ENCODE data around the gene WASF3.
"Not testable (repeated sequence)": the region's sequence is repeated elsewhere in the genome, so short reads cannot be mapped to it uniquely, and the experiment has no call there.

WASF3 gene

GRCh38 chr13:26623125-26623524 is 65.6 kb downstream of the WASF3 start:
- in situ Hi-C loops (cut with MboI; ENCODE audit: low sequenced_read_pairs), result no loop called here

DNA sequence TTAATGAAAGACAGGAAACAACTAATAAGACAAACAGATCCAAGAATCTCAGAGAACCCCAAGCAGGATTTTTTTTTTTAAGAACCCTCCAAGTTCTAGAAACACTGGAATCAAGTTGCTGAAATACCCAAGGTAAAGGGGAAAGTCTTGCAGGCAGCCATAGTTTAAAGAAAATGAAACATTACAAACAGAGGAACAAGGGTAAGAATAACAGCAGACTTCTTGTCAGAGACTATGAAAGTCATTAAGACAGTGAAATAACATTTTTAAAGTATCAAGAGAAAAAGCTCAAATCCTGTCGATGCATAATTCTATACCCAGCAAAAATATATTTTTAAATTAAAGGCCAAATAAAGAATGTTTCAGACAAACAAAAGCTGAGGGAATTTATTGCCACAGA is 67.1 kb downstream of the WASF3 start:
- in situ Hi-C loops (cut with MboI; ENCODE audit: low sequenced_read_pairs), result no loop called here

- in situ Hi-C loops (cut with MboI; ENCODE audit: low sequenced_read_pairs), result no loop called here
Measured at GRCh38 chr13:26626271-26626670, 68.8 kb downstream of the WASF3 start.

DNA sequence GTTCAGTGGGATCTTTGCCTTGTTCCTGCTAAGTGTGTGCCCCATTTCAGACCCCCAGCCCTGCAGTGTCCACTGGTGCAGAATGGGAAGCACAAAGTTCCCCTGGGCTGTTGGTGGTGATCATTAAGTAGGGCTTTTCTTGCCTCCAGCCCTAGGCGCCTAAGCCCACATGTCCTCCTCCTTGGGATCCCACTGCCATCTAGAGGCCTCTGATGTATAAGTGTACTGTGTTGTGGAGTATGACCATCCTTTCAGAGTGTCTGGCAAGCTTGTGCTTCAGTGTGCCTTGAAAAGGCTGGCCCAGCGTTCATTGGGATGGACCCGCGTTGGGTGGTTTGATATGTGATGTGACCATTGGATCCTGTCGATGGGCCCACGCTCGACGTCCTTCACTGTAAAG is 71.2 kb downstream of the WASF3 start:
- in situ Hi-C loops (cut with MboI; ENCODE audit: low sequenced_read_pairs), result no loop called here

DNA sequence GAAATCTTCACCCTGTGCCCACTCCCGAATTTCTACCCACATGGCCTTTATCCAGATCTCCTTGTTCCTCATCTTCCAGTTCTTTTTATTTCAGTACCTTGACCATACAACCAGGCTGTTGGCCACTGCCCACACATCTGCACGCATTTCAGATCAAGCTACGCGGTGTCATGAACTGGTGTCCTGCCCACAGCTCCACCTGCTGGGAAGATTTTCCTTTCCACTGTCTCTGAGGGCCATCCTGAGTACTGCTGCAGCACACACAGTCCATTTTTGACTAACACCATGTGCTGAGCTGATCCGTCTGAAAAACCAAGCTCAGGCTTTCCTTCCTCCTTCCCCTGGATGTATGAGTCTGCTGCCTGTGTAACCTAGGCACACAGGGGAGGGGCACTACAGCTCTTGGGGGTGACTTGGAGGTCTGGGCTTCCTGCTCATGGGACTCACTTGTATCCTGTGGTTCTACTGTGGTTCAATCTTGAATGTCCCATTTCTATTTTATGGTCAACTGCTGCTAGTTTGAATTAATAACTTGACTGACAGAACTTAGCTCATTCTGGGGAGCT is 71.9 kb downstream of the WASF3 start:
- in situ Hi-C loops (cut with MboI; ENCODE audit: low sequenced_read_pairs), result no loop called here

DNA sequence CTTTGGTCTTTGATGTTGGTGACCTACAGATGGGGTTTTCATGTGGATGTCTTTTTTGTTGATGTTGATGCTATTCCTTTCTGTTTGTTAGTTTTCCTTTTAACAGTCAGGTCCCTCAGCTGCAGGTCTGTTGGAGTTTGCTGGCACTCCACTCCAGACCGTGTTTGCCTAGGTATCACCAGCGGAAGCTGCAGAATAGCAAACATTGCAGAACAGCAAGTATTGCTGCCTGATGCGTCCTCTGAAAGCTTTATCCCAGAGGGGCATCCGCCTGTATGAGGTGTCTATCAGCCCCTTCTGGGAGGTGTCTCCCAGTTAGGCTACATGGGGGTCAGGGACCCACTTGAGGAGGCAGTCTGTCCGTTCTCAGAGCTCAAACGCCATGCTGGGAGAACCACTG is 78.2 kb downstream of the WASF3 start:
- in situ Hi-C loops (cut with MboI; ENCODE audit: low sequenced_read_pairs), result not testable (repeated sequence)

- in situ Hi-C loops (cut with MboI; ENCODE audit: low sequenced_read_pairs), result not testable (repeated sequence)
Measured at GRCh38 chr13:26636073-26636472, 78.6 kb downstream of the WASF3 start.

- in situ Hi-C loops (cut with MboI; ENCODE audit: low sequenced_read_pairs), result no loop called here
Measured at GRCh38 chr13:26646603-26647002, 89.1 kb downstream of the WASF3 start.

DNA sequence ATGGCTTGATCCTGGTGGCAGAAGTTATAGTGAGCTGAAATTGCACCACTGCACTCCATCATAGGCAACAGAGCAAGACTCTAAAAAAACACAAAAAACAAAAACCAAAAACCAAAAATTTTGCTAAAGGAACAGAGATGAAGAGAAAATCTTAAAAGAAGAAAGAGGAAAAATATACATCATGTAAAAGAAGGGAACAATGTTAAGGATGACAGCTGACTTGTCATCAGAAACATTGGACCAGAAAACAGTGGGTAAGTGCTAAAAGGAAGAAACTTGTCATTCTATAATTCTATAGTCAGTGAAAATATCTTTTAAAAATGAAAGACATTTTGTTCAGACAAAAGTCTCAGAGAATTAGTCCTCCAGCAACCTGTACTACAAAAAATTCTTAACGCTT is 93.8 kb downstream of the WASF3 start:
- in situ Hi-C loops (cut with MboI; ENCODE audit: low sequenced_read_pairs), result no loop called here

DNA sequence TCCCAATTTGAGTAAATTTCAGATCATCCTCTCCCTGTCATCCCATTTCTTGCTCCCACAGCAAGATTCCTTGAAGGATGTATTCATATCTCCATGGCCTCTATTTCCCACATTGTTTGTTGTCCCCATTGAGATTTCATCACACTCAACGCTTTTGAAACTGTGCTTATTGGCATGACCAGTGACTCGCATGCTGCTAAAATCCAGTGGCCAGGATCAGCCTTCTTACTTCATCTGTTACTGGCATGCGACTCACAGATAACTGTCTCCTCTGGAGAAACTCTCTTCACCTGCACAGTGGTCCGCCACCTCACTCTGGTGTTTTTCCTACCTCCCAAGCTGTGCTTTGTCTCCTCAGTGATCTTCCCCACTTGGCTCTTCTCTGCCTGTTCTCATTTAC is 95.8 kb downstream of the WASF3 start:
- in situ Hi-C loops (cut with MboI; ENCODE audit: low sequenced_read_pairs), result no loop called here

GRCh38 chr13:26653842-26654241 is 96.4 kb downstream of the WASF3 start:
- in situ Hi-C loops (cut with MboI; ENCODE audit: low sequenced_read_pairs), result no loop called here

GRCh38 chr13:26656919-26657318 is 99.4 kb downstream of the WASF3 start:
- in situ Hi-C loops (cut with MboI; ENCODE audit: low sequenced_read_pairs), result no loop called here

DNA sequence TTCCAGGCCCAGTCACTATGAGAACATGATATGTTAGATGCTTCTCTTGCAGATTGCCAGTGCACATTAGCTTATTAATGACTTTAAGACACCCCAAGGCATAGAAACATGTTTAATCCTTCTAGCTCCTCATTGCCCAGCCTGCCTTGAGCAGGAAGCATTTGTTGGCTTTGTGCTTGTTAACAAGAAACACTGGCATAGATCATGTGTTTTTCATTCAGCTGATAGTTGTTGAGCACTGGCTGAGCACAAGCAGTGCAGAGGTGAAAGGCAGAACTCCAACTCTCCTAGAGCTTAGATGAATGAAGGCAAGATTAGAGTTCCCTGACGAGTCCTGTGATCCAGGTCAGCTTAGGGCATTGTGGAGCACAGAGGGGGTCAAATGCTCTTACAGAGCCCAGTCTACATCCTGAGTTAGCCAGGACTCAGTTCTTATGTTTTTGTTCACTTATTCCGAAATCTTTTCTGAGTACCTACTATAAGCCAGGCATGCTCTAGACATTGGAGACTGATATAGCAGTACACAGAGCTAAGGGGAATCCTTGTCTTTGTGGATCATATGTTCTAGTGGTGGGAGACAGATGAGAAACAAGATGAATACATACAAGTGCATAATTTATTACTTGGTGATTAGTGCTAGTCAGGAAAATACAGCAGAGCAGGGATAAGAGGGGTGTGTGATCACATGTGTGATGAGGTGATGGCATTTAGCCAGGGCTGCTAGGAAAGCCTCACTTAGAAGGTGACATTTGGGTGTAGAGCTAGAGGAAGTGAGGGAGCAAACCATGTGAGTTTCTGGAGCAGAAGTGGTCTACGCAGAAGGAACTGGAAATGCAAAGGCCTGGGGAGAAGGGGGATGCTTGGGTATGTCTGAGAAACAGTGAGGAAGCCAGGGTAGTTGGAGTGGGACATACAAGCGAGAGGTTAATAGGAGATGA is 101.2 kb downstream of the WASF3 start:
- in situ Hi-C loops (cut with MboI; ENCODE audit: low sequenced_read_pairs), result no loop called here

DNA sequence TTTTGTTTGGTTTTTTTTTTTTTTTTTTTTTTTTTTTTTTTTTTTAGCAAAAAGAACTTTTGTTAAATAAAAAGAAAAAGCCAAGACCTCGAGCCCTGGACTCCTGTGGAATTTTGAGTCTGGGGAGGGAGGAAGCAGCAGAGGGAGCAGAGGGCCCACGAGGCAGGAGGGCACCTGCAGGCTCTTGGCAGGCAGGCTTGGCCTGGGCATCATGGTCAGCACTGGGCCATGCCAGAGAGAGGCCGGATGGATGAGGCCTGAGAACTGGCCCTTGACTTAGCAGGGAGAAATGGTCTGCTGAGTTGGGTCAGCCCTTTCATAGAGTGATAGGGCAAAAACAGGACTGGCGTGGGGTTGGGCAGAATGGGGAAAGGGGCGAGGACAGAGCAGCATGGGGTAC is 102.7 kb downstream of the WASF3 start:
- in situ Hi-C loops (cut with MboI; ENCODE audit: low sequenced_read_pairs), result no loop called here

DNA sequence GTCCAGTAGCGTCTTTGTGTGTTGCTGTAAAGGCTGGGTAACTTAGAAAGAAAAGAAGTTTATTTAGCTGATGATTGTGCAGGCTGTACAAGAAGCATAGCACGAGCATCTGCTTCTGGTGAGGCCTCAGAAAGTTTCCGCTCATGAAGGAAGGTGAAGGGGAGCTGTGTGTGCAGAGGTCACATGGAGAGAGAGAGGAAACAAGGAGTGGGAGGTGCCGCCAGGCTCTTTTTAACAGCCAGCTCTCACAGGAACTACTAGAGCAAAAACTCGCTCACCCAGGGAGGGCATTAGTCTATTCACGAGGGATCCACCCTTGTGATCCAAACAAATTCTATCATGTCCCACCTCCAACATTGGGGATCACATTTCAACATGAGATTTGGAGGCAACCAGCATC is 103.3 kb downstream of the WASF3 start:
- in situ Hi-C loops (cut with MboI; ENCODE audit: low sequenced_read_pairs), result no loop called here

- in situ Hi-C loops (cut with MboI; ENCODE audit: low sequenced_read_pairs), result no loop called here
Measured at GRCh38 chr13:26663791-26664190, 106.3 kb downstream of the WASF3 start.

DNA sequence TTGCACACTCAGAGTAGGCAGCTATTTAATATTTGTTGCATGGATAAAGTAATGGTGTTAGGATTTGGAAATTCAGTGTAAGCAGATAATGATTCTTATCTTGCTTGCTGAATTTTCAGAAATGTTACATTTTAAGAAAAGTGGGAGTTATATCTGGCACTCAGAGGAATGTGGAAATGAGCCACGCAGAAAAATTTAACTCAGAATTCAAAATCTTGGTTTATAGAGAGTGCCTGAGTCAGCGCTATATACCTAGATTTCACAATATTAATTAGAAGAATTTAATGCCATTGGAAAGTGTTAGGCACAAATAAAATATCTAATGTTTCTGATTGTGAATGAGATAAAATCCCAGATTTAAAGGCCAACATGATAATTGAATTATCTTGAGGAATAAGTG is 106.8 kb downstream of the WASF3 start:
- in situ Hi-C loops (cut with MboI; ENCODE audit: low sequenced_read_pairs), result no loop called here

DNA sequence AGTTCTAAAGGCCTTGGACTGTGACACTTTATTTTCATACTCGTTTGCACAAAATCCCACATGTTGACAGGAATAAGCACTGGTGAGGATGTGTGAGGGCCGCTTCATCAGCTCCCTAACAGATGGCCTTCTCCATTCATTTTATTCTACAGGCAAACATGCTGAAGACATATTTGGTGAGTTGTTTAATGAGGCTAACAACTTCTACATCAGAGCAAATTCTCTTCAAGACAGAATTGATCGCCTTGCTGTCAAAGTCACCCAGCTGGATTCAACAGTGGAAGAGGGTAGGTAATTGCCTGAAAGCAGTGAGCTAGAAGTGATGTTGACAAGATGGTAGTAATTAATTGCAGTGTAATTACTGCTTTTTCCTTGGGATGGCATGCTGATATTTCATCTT is 107.4 kb downstream of the WASF3 start:
- in situ Hi-C loops (cut with MboI; ENCODE audit: low sequenced_read_pairs), result no loop called here

- in situ Hi-C loops (cut with MboI; ENCODE audit: low sequenced_read_pairs), result no loop called here
Measured at GRCh38 chr13:26668357-26669146, 111.1 kb downstream of the WASF3 start.

DNA sequence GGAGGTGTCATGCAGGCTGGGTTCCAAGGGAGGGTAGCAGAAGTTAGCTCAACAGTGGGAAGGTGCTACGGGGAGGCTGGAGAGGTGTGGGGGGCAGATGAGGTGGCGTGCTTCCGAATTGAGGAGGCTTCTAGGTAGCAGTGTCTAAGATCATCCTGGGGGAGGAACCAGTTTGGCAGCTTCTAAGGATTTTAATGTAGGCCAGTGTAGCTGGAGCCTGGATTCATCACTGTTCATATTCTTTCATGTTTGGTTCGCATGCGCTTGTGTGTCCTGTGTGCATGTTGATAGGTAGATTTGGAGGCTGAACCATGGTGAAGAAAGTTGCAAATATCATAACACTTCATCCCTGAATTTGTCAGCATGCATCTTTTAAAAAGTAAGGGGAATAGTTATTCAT is 116.4 kb downstream of the WASF3 start:
- in situ Hi-C loops (cut with MboI; ENCODE audit: low sequenced_read_pairs), result no loop called here

DNA sequence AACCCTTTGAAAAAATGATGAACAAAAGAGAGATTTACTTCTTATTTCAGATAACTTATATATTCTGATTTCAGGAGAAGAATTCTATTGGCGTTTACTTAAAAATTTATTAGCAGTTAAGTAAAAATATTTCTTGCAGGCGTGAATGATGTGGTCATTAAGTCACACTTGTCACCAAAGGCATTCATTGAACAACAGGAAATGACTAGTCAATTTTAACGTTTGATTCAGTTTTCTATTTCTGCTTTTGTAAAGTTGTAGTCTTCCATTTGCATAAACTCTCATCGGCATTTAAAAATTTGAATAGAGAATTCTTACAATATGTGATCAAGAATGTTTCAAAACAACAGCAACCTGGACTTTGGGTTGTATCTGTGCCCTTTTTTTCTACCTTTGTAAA is 119.7 kb downstream of the WASF3 start:
- in situ Hi-C loops (cut with MboI; ENCODE audit: low sequenced_read_pairs), result no loop called here

- in situ Hi-C loops (cut with MboI; ENCODE audit: low sequenced_read_pairs), result no loop called here
Measured at GRCh38 chr13:26678330-26678729, 120.8 kb downstream of the WASF3 start.

Measured in HL-60/S4 treated with phorbol 12-myristate 13-acetate at 8.2 ng/mL for 4 days and 3 days (cell line).